Ishikawa (cell line): Measurements from ENCODE around the gene IGFBP6.
A peak's percentile ranks its signal among the peaks of the same experiment; 100 is the strongest.

Experiments
- CEBPB ChIP-seq: IDR thresholded peaks from 2 replicates; pipeline ENCODE4 v1.6.1; 2012
- CREB1 ChIP-seq: IDR thresholded peaks from 2 replicates; pipeline ENCODE4 v1.6.1; 2012; ENCODE audit warnings: low read depth
- EGR1 ChIP-seq: IDR thresholded peaks from 2 replicates; pipeline ENCODE4 v1.6.1; 2012
- EP300 ChIP-seq: IDR thresholded peaks from 2 replicates; pipeline ENCODE4 v1.6.1; 2012; ENCODE audit warnings: borderline replicate concordance
- FOXM1 ChIP-seq: IDR thresholded peaks from 2 replicates; pipeline ENCODE4 v1.6.1; 2012; ENCODE audit warnings: low read depth, borderline replicate concordance
- NFIC ChIP-seq: IDR thresholded peaks from 2 replicates; pipeline ENCODE4 v1.6.1; 2012
- RAD21 ChIP-seq: IDR thresholded peaks from 2 replicates; pipeline ENCODE4 v1.6.1; 2012; ENCODE audit warnings: low read depth
- REST ChIP-seq: IDR thresholded peaks from 2 replicates; pipeline ENCODE4 v1.6.1; 2012; ENCODE audit warnings: low read depth, mild to moderate bottlenecking
- TAF1 ChIP-seq: IDR thresholded peaks from 2 replicates; pipeline ENCODE4 v1.6.1; 2012; ENCODE audit warnings: low read depth, mild to moderate bottlenecking
- TCF12 ChIP-seq: IDR thresholded peaks from 2 replicates; pipeline ENCODE4 v1.6.1; 2012; ENCODE audit warnings: low read depth
- TEAD4 ChIP-seq: IDR thresholded peaks from 2 replicates; pipeline ENCODE4 v1.6.1; 2012
- YY1 ChIP-seq: IDR thresholded peaks from 2 replicates; pipeline ENCODE4 v1.6.1; 2012; ENCODE audit warnings: low read depth
- ZBTB7A ChIP-seq: IDR thresholded peaks from 2 replicates; pipeline ENCODE4 v1.6.1; 2012; ENCODE audit warnings: low read depth
- TF ChIP-seq, protein P1 (sequence below): IDR thresholded peaks from 2 replicates; pipeline ENCODE4 v1.6.1; 2012
- TF ChIP-seq, protein P2 (sequence below): IDR thresholded peaks from 2 replicates; pipeline ENCODE4 v1.6.1; 2012

IGFBP6 gene

DNA sequence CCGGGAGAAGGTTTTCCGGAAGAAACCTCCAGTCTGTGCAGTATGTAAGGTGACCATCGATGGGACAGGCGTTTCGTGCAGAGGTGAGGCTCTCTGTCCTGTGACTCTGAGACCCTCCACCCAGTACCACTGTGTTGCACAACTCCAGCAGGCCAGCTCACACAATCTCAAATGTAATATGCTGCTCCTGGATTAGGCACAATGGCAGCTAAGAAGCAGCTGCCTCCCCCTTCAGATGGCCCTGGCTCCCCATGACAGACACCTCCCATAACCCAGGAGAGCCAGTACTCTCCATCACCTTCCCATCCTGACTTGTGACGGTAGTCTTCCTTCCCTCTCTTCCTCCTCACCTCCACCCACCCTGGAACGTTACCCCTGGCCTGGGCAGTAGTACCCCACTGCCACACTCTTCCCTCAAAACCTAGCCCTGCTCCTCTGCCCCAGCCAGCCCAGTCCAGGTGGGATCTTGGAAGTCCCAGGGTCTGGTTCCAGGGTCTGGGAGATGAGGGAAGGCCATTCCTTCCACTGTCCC is 45.5 kb upstream of the IGFBP6 start:
- no peak for TF ChIP-seq RAD21
- TF ChIP-seq CREB1, result no peak
- TF ChIP-seq, protein P1, sequence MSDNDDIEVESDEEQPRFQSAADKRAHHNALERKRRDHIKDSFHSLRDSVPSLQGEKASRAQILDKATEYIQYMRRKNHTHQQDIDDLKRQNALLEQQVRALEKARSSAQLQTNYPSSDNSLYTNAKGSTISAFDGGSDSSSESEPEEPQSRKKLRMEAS, result no peak
- TF ChIP-seq EP300, result no peak
- no peak for TF ChIP-seq TEAD4
- TF ChIP-seq TCF12, result no peak
- no peak for TF ChIP-seq ZBTB7A
- TF ChIP-seq NFIC, result no peak
- no peak for TF ChIP-seq EGR1
- no peak for TF ChIP-seq YY1
- no peak for TF ChIP-seq CEBPB
- TF ChIP-seq TAF1, result no peak
- no peak for TF ChIP-seq REST
- TF ChIP-seq FOXM1, result no peak
- TF ChIP-seq, protein P2, sequence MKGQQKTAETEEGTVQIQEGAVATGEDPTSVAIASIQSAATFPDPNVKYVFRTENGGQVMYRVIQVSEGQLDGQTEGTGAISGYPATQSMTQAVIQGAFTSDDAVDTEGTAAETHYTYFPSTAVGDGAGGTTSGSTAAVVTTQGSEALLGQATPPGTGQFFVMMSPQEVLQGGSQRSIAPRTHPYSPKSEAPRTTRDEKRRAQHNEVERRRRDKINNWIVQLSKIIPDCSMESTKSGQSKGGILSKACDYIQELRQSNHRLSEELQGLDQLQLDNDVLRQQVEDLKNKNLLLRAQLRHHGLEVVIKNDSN, result no peak

- TF ChIP-seq CEBPB (no peak), EP300 (peak; percentile 32; the same call in 1 of the 2 replicates), NFIC (peak; percentile 92), TCF12 (peak; percentile 84)
Observed at GRCh38 chr12:53052419-53053217, 44.8 kb upstream of the IGFBP6 start.

DNA sequence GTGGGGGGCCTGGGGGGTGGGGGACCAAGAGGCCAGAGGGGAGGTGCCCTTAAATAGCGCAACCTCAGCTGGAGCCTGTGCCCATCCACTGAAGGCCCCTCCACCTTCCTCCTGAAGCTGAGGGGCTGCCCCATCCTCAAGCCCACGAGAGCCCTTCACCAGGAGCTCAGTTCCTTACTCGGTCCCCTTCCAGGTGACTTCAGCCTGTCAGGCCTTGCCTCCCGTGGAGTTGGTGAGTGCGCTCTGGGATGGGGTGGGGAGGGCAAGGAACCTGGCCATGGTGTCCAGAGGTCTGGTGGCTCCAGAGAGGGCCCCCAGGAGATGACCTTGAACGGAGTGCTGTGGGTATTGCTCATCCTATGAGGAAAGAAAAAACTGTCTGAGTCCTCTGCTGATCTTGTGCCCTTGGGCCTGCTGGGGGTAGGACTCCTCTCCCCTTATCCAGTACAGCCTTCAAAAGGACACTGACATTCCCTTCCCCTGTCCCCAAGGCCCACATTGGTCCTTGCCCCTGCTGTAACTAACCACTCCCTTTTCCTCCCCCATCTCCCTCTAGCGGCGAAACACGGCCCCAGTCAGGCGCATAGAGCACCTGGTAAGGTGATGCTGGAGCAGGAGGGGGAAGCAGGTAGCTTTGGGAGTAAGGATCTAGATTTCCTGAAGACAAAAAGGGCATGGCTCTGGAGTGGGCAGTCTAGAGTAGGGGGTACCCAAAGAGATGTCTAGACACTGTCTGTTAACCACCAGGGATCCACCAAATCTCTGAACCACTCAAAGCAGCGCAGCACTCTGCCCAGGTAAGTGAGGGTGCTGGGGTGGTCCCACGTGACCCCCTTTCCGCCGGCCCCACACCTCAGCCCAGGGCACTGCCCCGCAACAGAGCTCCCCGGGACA is 44.0 kb upstream of the IGFBP6 start:
- 0 out of 2 replicates have a peak, but pooled peaks have one; percentile 33 for TF ChIP-seq YY1
- peak; percentile 34; the same call in 1 of the 2 replicates for TF ChIP-seq TCF12
- TF ChIP-seq REST, result no peak
- TF ChIP-seq EGR1, result no peak
- TF ChIP-seq, protein P2, result peak; percentile 76
- TF ChIP-seq RAD21, result peak; percentile 50
- no peak for TF ChIP-seq FOXM1
- TF ChIP-seq CREB1, result no peak

DNA sequence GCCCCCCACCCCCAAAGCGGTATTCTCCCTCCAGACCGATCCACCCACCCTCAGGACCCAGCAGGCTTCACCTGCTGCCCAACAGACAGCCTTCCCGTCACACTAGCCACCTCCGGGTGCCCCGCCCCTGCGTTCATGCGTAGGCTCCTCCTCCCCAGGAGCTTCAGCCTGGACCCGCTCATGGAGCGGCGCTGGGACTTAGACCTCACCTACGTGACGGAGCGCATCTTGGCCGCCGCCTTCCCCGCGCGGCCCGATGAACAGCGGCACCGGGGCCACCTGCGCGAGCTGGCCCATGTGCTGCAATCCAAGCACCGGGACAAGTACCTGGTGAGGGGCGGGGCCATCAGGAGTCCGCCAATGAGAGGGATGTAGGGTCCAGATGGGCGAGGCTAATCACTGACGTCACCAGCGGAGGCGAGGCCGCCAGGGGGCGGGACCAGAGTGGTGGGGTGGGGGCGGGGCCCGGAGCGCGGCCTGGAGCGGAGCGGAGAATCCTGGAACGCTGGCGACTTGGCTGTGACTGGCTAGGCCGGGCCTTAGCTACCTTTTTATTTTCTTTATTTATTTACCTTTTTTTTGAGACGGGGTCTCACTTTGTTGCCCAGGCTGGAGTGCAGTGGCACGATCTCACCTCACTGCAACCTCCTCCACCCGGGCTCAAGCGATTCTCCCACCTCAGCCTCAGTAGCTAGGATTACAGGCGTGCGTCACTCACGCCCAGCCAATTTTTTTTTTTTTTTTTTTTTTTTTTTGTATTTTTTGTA is 43.2 kb upstream of the IGFBP6 start:
- TF ChIP-seq EP300, result no peak
- 0 out of 2 replicates have a peak, but pooled peaks have one; percentile 21 for TF ChIP-seq CREB1
- peak; percentile 70; the same call in 1 of the 2 replicates for TF ChIP-seq YY1
- peak; percentile 57; the same call in 1 of the 2 replicates for TF ChIP-seq CEBPB
- no peak for TF ChIP-seq ZBTB7A
- TF ChIP-seq, protein P2, result peak; percentile 57
- no peak for TF ChIP-seq RAD21
- peak; percentile 39; the same call in 1 of the 2 replicates for TF ChIP-seq TEAD4
- TF ChIP-seq TCF12, result peak; percentile 71
- TF ChIP-seq NFIC, result peak; percentile 53
- TF ChIP-seq REST, result no peak
- TF ChIP-seq, protein P1, result peak; percentile 98
- TF ChIP-seq FOXM1, result no peak
- TF ChIP-seq EGR1, result no peak
- peak; percentile 73 for TF ChIP-seq TAF1
